ENCODE results near the gene PRKCH. TPM values are rescaled to one million over a fixed set of nuclear protein-coding genes. Genes with fewer than 3 reads are reported as not detected.

Gene PRKCH
- total and polyA plus RNA-seq, 10 of the 15 experiments (the other 5 are each of a cell fraction or from before 2014, with no cell fraction given), result 10.7 to 140 (median 33.2) TPM

DNA sequence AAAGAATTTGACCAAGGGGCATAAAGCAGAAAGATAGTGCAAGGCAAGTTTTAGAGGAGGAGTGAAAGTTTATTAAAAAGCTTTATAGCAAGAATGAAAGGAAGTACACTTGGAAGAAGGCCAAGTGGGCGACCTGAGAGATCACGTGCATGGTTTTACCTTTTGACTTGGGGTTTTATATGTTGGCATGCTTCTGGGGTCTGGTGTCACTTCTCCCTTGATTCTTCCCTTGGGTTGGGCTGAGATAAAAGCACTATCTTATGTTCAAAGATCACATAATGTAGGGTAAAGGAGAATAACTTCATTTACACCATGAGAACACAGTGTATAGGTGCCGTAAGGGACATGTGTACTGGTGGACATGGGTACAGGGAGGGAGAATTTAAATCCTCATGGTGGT, 22.6 kb upstream of the PRKCH start:
- Histone ChIP-seq H3K36me3 (ENCODE audit: control insufficient read depth in 2 of 2, insufficient read depth in 2 of 2, low read length in 1 of 2) (no peaks in the 10 kb centered on the region), H3K9me3 (replicated peaks; ENCODE audit: control insufficient read depth, insufficient read depth, low read length) (no peaks in the 10 kb centered on the region), H3K9ac (ENCODE audit: control insufficient read depth, insufficient read depth, low read length) (no peak overlapping the region), H4K20me1 (ENCODE audit: control insufficient read depth, insufficient read depth) (no peaks in the 10 kb centered on the region), H3K4me1 (ENCODE audit: control insufficient read depth, insufficient read depth, low read length) (peaks cover 12% of the 10 kb centered on the region), H3K4me2 (ENCODE audit: control insufficient read depth, insufficient read depth) (no peak overlapping the region), H3K27me3 (replicated peaks in 1 of 2; ENCODE audit: control insufficient read depth in 2 of 2, insufficient read depth in 2 of 2, low read length in 1 of 2) (no peaks in the 10 kb centered on the region), H3K4me3 (no peak overlapping the region), H3K27ac (ENCODE audit: control insufficient read depth, insufficient read depth) (no peak overlapping the region), H2AFZ (ENCODE audit: control insufficient read depth, low read depth, low read length) (no peak overlapping the region), H3K79me2 (ENCODE audit: control insufficient read depth, insufficient read depth, low read length) (no peaks in the 10 kb centered on the region)
- intact Hi-C loops (cut with micrococcal nuclease; ENCODE audit: unreplicated experiment), result loop anchor here (5.0 to 10.0 kb wide), 2 partner anchors 446 to 538 kb away; no protein-coding TSS in a partner anchor
- RAD21 ChIA-PET (ENCODE audit: unreplicated experiment), result interaction anchor here (0.6 kb wide), 1 partner anchor 539 kb away, joined by 3 read pairs; no protein-coding TSS in a partner anchor
- FAIRE-seq (no peak), DNase-seq (ENCODE audit: low read depth, low spot score) (no peak), ATAC-seq (no peak)
- SMC1A ChIA-PET (ENCODE audit: uncharacterized antibody, unreplicated experiment), result interaction anchor here (0.9 to 2.6 kb wide), 10 partner anchors 43 to 542 kb away, joined by 3 to 10 read pairs (median 4); no protein-coding TSS in a partner anchor
- BruUV-seq (replicated peaks), result no TSS peak
- POLR2A ChIA-PET, result interaction anchor here (0.9 kb wide), 1 partner anchor 153 kb away, joined by 3 read pairs; no protein-coding TSS in a partner anchor
- TF ChIP-seq POU2F2 (IDR thresholded peaks at IDR 0.05; ENCODE audit: borderline replicate concordance, low read depth, low read length), result no peak
- peak in 1 of 2 experiments; percentile 56; a peak in 1 of 4 replicates for TF ChIP-seq BHLHE40 (IDR thresholded peaks at IDR 0.05; ENCODE audit: borderline replicate concordance in 1 of 2, low read depth in 2 of 2, low read length in 1 of 2)
- CTCF ChIA-PET, result interaction anchor here (1.1 to 5.9 kb wide), 6 partner anchors 97 to 542 kb away, joined by 3 to 42 read pairs (median 6); no protein-coding TSS in a partner anchor
- 31% methylated on average over 3 of the region's 3 CpGs for WGBS (ENCODE audit: insufficient coverage, insufficient replicate concordance, low lambda C conversion rate, missing lambda C conversion rate)
- in situ Hi-C loops (cut with MboI), result loop anchor here (5.0 kb wide), 1 partner anchor 538 kb away; no protein-coding TSS in a partner anchor

DNA sequence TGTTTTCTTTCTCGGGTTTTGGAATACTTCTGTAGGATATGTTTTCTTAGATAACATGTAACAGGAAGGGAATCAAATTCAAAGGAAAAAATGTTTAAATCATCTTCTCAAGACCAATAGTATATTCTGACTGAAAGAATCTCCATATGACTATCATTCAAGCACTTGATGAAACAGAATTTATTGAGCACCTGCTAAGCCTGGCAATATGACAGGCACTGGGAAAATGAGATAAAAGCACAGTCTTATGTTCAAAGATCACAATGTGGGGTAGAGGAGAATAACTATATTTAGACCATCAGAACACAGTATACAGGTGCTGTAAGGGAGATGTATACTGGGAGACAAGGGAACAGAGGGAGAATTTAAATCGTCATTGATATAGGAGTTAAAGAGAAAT, 21.2 kb upstream of the PRKCH start:
- intact Hi-C loops (cut with micrococcal nuclease; ENCODE audit: unreplicated experiment) (no loop called here), in situ Hi-C loops (cut with MboI) (loop anchor here (25.0 kb wide), 1 partner anchor 137 kb away; no protein-coding TSS in a partner anchor)
- DNase-seq (ENCODE audit: low read depth, low spot score) (no peak), ATAC-seq (no peak), FAIRE-seq (no peak)
- Histone ChIP-seq H3K79me2 (ENCODE audit: control insufficient read depth, insufficient read depth, low read length) (no peaks in the 10 kb centered on the region), H2AFZ (ENCODE audit: control insufficient read depth, low read depth, low read length) (no peak overlapping the region), H4K20me1 (ENCODE audit: control insufficient read depth, insufficient read depth) (no peaks in the 10 kb centered on the region), H3K4me1 (ENCODE audit: control insufficient read depth, insufficient read depth, low read length) (peaks cover 12% of the 10 kb centered on the region), H3K36me3 (ENCODE audit: control insufficient read depth in 2 of 2, insufficient read depth in 2 of 2, low read length in 1 of 2) (no peaks in the 10 kb centered on the region), H3K27ac (ENCODE audit: control insufficient read depth, insufficient read depth) (no peak overlapping the region), H3K27me3 (replicated peaks in 1 of 2; ENCODE audit: control insufficient read depth in 2 of 2, insufficient read depth in 2 of 2, low read length in 1 of 2) (no peaks in the 10 kb centered on the region), H3K9ac (ENCODE audit: control insufficient read depth, insufficient read depth, low read length) (no peak overlapping the region), H3K4me3 (no peak overlapping the region), H3K9me3 (replicated peaks; ENCODE audit: control insufficient read depth, insufficient read depth, low read length) (peaks cover 2% of the 10 kb centered on the region; the same call in 2 of the 3 replicates), H3K4me2 (ENCODE audit: control insufficient read depth, insufficient read depth) (no peak overlapping the region)
- ChIA-PET RAD21 (ENCODE audit: unreplicated experiment) (interaction anchor here (1.0 to 1.3 kb wide), 2 partner anchors 19 kb away, joined by 4 to 5 read pairs; no protein-coding TSS in a partner anchor), SMC1A (ENCODE audit: uncharacterized antibody, unreplicated experiment) (interaction anchor here (0.7 to 2.2 kb wide), 10 partner anchors 42 to 541 kb away, joined by 3 to 6 read pairs (median 3); no protein-coding TSS in a partner anchor), POLR2A (interaction anchor here (0.6 kb wide), 1 partner anchor 19 kb away, joined by 3 read pairs; no protein-coding TSS in a partner anchor), CTCF (interaction anchor here (0.9 to 5.9 kb wide), 6 partner anchors 12 to 537 kb away, joined by 3 to 42 read pairs (median 3); no protein-coding TSS in a partner anchor)
- no TSS peak for BruUV-seq (replicated peaks)
- whole genome bisulfite sequencing (ENCODE audit: insufficient coverage, insufficient replicate concordance, low lambda C conversion rate, missing lambda C conversion rate), result 26% methylated on average over 2 of the region's 2 CpGs
- TF ChIP-seq, protein P1, sequence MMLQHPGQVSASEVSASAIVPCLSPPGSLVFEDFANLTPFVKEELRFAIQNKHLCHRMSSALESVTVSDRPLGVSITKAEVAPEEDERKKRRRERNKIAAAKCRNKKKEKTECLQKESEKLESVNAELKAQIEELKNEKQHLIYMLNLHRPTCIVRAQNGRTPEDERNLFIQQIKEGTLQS (IDR thresholded peaks at IDR 0.05; ENCODE audit: borderline replicate concordance, extremely low read depth, low read depth, low read length), result no peak
- TF ChIP-seq SMC3 (IDR thresholded peaks at IDR 0.05; ENCODE audit: borderline replicate concordance, low read length) (no peak), ZNF384 (IDR thresholded peaks at IDR 0.05; ENCODE audit: borderline replicate concordance, low read depth, low read length) (no peak), MEF2A (IDR thresholded peaks at IDR 0.05; ENCODE audit: insufficient read depth, low read depth, low read length) (no peak), ATF7 (IDR thresholded peaks at IDR 0.05; ENCODE audit: low read depth) (no peak), SIX5 (IDR thresholded peaks at IDR 0.05; ENCODE audit: low read depth, low read length, severe bottlenecking) (no peak), IKZF1 (conservative IDR thresholded peaks at IDR 0.05) (no peak), NFYA (IDR thresholded peaks at IDR 0.05; ENCODE audit: borderline replicate concordance, low read depth, low read length) (no peak), NBN (IDR thresholded peaks at IDR 0.05) (no peak), POLR2AphosphoS5 (IDR thresholded peaks at IDR 0.05; ENCODE audit: low read length) (no peak), CREB1 (IDR thresholded peaks at IDR 0.05; ENCODE audit: low read depth) (no peak)
- TF ChIP-seq, protein P2, sequence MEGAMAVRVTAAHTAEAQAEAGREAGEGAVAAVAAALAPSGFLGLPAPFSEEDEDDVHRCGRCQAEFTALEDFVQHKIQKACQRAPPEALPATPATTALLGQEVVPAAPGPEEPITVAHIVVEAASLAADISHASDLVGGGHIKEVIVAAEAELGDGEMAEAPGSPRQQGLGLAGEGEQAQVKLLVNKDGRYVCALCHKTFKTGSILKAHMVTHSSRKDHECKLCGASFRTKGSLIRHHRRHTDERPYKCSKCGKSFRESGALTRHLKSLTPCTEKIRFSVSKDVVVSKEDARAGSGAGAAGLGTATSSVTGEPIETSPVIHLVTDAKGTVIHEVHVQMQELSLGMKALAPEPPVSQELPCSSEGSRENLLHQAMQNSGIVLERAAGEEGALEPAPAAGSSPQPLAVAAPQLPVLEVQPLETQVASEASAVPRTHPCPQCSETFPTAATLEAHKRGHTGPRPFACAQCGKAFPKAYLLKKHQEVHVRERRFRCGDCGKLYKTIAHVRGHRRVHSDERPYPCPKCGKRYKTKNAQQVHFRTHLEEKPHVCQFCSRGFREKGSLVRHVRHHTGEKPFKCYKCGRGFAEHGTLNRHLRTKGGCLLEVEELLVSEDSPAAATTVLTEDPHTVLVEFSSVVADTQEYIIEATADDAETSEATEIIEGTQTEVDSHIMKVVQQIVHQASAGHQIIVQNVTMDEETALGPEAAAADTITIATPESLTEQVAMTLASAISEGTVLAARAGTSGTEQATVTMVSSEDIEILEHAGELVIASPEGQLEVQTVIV (IDR thresholded peaks at IDR 0.05; ENCODE audit: borderline replicate concordance, partially characterized antibody), result no peak

All from GM12878 (cell line).